ENCODE measurements around the gene PRR33. TPM values are rescaled to one million over a fixed set of nuclear protein-coding genes. Genes with fewer than 3 reads are reported as not detected.

PRR33 gene
- total RNA-seq, 1 experiment from 2014 or later: not detected

DNA sequence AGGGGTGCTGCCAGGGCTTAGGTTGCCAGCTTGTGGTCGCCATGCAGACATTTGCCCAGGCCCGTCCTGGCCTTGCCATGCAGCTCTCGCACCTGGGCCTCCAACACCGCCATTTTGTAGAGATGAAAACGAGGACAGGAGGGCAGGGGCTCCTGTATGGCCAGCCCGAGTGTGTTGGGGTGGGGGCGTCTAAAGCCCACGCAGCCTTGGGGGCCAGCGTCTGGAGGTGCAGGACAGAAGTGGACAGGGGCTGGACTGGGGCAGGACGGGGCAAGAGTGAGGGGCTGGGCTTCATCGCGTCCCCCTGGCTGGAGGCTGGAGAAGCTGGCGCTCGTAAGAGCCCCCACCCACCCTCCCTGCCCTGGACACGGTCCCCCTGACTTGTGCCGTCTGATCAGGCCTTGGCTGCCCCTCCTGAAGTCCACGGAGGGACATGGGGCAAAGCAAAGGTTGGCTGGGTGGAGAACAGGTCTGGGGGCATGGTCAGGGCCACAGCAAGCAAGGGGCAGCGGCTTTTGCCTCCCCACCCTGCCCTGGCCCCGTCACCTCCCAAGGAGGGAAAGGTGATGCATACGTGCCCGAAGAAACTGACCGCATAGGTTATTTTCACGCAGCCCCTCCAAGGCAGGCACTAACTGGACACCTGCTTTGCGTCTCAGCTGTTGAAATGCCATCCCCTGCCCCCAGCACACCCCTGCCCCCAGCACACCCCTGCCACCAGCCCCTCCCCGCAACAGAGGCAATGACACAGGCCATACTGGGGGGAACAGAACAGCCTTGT lies 28.6 kb upstream of the PRR33 start:
- CTCF ChIA-PET: interaction anchor here (1.2 kb wide), 1 partner anchor 38 kb away, joined by 6 read pairs; no protein-coding TSS in a partner anchor

More for the DNA sequence above, 28.6 kb upstream of the PRR33 start:
- ATAC-seq (no peak), DNase-seq (ENCODE audit: low read depth, low spot score) (no peak)
- no peaks in the 10 kb centered on the region for H4K20me1 ChIP-seq (ENCODE audit: insufficient read depth)
- intact Hi-C loops (cut with micrococcal nuclease): no loop called here
- H2AFZ ChIP-seq (ENCODE audit: low read depth, low read length, poor library complexity, severe bottlenecking): no peak overlapping the region
- H3K4me3 ChIP-seq (replicated peaks in 1 of 2; ENCODE audit: low read depth in 1 of 2, low read length in 2 of 2): no peak overlapping the region
- no peak overlapping the region for H3K27ac ChIP-seq (ENCODE audit: low read depth, low read length)
- TF ChIP-seq EZH2 (IDR thresholded peaks at IDR 0.05) (no peak), TCF7L2 (IDR thresholded peaks at IDR 0.05; ENCODE audit: borderline replicate concordance, extremely low read depth, insufficient read depth, insufficient read length) (no peak), FOSL1 (IDR thresholded peaks at IDR 0.05; ENCODE audit: low read depth) (no peak), YY1 (IDR thresholded peaks at IDR 0.05; ENCODE audit: extremely low read depth, insufficient replicate concordance, low read depth, low read length) (no peak), MAX (IDR thresholded peaks at IDR 0.05) (no peak), SP1 (IDR thresholded peaks at IDR 0.05; ENCODE audit: low read depth) (no peak), ZNF274 (IDR thresholded peaks at IDR 0.05; ENCODE audit: low read depth, low read length) (no peak), ZFX (IDR thresholded peaks at IDR 0.05) (no peak), EZH2phosphoT487 (IDR thresholded peaks at IDR 0.05; ENCODE audit: borderline replicate concordance) (no peak), ELF1 (IDR thresholded peaks at IDR 0.05; ENCODE audit: borderline replicate concordance, low read depth) (no peak), ATF3 (IDR thresholded peaks at IDR 0.05) (no peak), JUND (IDR thresholded peaks at IDR 0.05) (no peak), CBX3 (IDR thresholded peaks at IDR 0.05; ENCODE audit: low read depth) (no peak), EGR1 (IDR thresholded peaks at IDR 0.05; ENCODE audit: low read depth) (no peak), POLR2A (IDR thresholded peaks at IDR 0.05; ENCODE audit: borderline replicate concordance, extremely low read depth, insufficient read depth, insufficient read length) (no peak), SIN3A (IDR thresholded peaks at IDR 0.05; ENCODE audit: low read depth) (no peak)
- TF ChIP-seq, protein P1, sequence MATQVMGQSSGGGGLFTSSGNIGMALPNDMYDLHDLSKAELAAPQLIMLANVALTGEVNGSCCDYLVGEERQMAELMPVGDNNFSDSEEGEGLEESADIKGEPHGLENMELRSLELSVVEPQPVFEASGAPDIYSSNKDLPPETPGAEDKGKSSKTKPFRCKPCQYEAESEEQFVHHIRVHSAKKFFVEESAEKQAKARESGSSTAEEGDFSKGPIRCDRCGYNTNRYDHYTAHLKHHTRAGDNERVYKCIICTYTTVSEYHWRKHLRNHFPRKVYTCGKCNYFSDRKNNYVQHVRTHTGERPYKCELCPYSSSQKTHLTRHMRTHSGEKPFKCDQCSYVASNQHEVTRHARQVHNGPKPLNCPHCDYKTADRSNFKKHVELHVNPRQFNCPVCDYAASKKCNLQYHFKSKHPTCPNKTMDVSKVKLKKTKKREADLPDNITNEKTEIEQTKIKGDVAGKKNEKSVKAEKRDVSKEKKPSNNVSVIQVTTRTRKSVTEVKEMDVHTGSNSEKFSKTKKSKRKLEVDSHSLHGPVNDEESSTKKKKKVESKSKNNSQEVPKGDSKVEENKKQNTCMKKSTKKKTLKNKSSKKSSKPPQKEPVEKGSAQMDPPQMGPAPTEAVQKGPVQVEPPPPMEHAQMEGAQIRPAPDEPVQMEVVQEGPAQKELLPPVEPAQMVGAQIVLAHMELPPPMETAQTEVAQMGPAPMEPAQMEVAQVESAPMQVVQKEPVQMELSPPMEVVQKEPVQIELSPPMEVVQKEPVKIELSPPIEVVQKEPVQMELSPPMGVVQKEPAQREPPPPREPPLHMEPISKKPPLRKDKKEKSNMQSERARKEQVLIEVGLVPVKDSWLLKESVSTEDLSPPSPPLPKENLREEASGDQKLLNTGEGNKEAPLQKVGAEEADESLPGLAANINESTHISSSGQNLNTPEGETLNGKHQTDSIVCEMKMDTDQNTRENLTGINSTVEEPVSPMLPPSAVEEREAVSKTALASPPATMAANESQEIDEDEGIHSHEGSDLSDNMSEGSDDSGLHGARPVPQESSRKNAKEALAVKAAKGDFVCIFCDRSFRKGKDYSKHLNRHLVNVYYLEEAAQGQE (IDR thresholded peaks at IDR 0.05; ENCODE audit: low read depth): no peak
- no peaks in the 10 kb centered on the region for H3K27me3 ChIP-seq (ENCODE audit: insufficient read depth, low read length)
- no peaks in the 10 kb centered on the region for H3K9me2 ChIP-seq (ENCODE audit: insufficient read depth)
- H3K79me2 ChIP-seq (ENCODE audit: insufficient read depth, low read length): no peaks in the 10 kb centered on the region
- H3K4me1 ChIP-seq (ENCODE audit: control insufficient read depth in 1 of 2, insufficient read depth in 2 of 2, low read length in 2 of 2): no peaks in the 10 kb centered on the region
- no peaks in the 10 kb centered on the region for H3K9me3 ChIP-seq (ENCODE audit: control insufficient read depth in 1 of 2, insufficient read depth in 1 of 2, low read depth in 1 of 2, low read length in 2 of 2)
- H3K4me2 ChIP-seq (ENCODE audit: low read length): no peak overlapping the region
- H3K9ac ChIP-seq (ENCODE audit: low read length): no peak overlapping the region
- POLR2A ChIA-PET: no interaction called here
- no TSS peak for BruUV-seq (replicated peaks)
- no peaks in the 10 kb centered on the region for H3K36me3 ChIP-seq (ENCODE audit: control insufficient read depth in 1 of 2, insufficient read depth in 2 of 2, low read length in 2 of 2)
- RAD21 ChIA-PET (ENCODE audit: low non-redundant PET in 1 of 2, low total read pairs in 2 of 2, uncharacterized antibody in 2 of 2, unreplicated experiment in 2 of 2): no interaction called here
